ENCODE results near the gene SUMF1. TPM values are rescaled to one million over a fixed set of nuclear protein-coding genes. Genes with fewer than 3 reads are reported as not detected.

SUMF1 gene
- polyA plus RNA-seq, 3 donors: 25.7 to 80.4 (median 74.2) TPM

GRCh38 chr3:4448187-4448586 is 18.9 kb downstream of the SUMF1 start:
- no peaks in the 10 kb centered on the region for H3K9me3 ChIP-seq (replicated peaks in 1 of 2; ENCODE audit: control insufficient read depth in 1 of 2, insufficient read depth in 1 of 2, low read length in 2 of 2)
- H3K4me1 ChIP-seq (ENCODE audit: control insufficient read depth in 1 of 2, insufficient read depth in 2 of 2, low read length in 2 of 2): peaks cover 6 to 10% of the 10 kb centered on the region in 2 donors
- no peak overlapping the region for H3K4me3 Mint-ChIP-seq
- H3K27ac ChIP-seq (ENCODE audit: low read depth in 1 of 2, low read length in 2 of 2): no peak overlapping the region
- TF ChIP-seq CTCF (IDR thresholded peaks at IDR 0.05): no peak
- no peaks in the 10 kb centered on the region for H4K20me1 ChIP-seq (ENCODE audit: insufficient read depth, low read length)
- no peak overlapping the region for H2AFZ ChIP-seq (ENCODE audit: insufficient read depth, low read depth, low read length, poor library complexity, severe bottlenecking)
- H3K36me3 Mint-ChIP-seq: peaks cover 74 to 77% of the 10 kb centered on the region in 2 donors
- no peak overlapping the region for H3K9ac ChIP-seq (ENCODE audit: insufficient read depth, low read length, poor library complexity, severe bottlenecking)
- H3K4me3 ChIP-seq (replicated peaks in 1 of 3; ENCODE audit: low read depth in 2 of 3, low read length in 3 of 3): no peak overlapping the region
- peak overlapping the region in 1 of 7 donors; percentile 61 for H3K27ac Mint-ChIP-seq
- no peaks in the 10 kb centered on the region for H3K27me3 ChIP-seq (ENCODE audit: control insufficient read depth in 2 of 2, insufficient read depth in 2 of 2, low read length in 2 of 2)
- WGBS (ENCODE audit: insufficient coverage): 100% methylated on average over 2 of the region's 6 CpGs
- no peak overlapping the region for H3K4me2 ChIP-seq (replicated peaks; ENCODE audit: extremely low read depth, low read length, poor library complexity, severe bottlenecking)
- H3K27me3 Mint-ChIP-seq (ENCODE audit: low read depth in 3 of 3): no peaks in the 10 kb centered on the region
- H3K79me2 ChIP-seq (ENCODE audit: insufficient read depth, low read length): peaks cover 13% of the 10 kb centered on the region
- intact Hi-C loops (cut with micrococcal nuclease): no loop called here
- H3K4me1 Mint-ChIP-seq: peaks cover 14% of the 10 kb centered on the region
- no peak for DNase-seq
- peaks cover 59 to 85% of the 10 kb centered on the region in 2 donors for H3K36me3 ChIP-seq (replicated peaks in 1 of 2; ENCODE audit: control insufficient read depth in 1 of 2, insufficient read depth in 2 of 2, low read length in 2 of 2)
- H3K9me3 Mint-ChIP-seq: peaks cover 0 to 1% (median 0%) of the 10 kb centered on the region in 7 donors

GRCh38 chr3:4447295-4447999 is 19.6 kb downstream of the SUMF1 start:
- Histone ChIP-seq H3K9me3 (replicated peaks in 1 of 2; ENCODE audit: control insufficient read depth in 1 of 2, insufficient read depth in 1 of 2, low read length in 2 of 2) (no peaks in the 10 kb centered on the region), H4K20me1 (ENCODE audit: insufficient read depth, low read length) (no peaks in the 10 kb centered on the region), H3K4me2 (replicated peaks; ENCODE audit: extremely low read depth, low read length, poor library complexity, severe bottlenecking) (no peak overlapping the region), H3K79me2 (ENCODE audit: insufficient read depth, low read length) (peaks cover 7% of the 10 kb centered on the region), H3K27me3 (ENCODE audit: control insufficient read depth in 2 of 2, insufficient read depth in 2 of 2, low read length in 2 of 2) (no peaks in the 10 kb centered on the region), H3K27ac (ENCODE audit: low read depth in 1 of 2, low read length in 2 of 2) (no peak overlapping the region), H3K4me3 (replicated peaks in 1 of 3; ENCODE audit: low read depth in 2 of 3, low read length in 3 of 3) (no peak overlapping the region), H3K9ac (ENCODE audit: insufficient read depth, low read length, poor library complexity, severe bottlenecking) (no peak overlapping the region), H3K4me1 (ENCODE audit: control insufficient read depth in 1 of 2, insufficient read depth in 2 of 2, low read length in 2 of 2) (peaks cover 6 to 10% of the 10 kb centered on the region in 2 donors), H2AFZ (ENCODE audit: insufficient read depth, low read depth, low read length, poor library complexity, severe bottlenecking) (no peak overlapping the region), H3K36me3 (replicated peaks in 1 of 2; ENCODE audit: control insufficient read depth in 1 of 2, insufficient read depth in 2 of 2, low read length in 2 of 2) (peaks cover 65 to 86% of the 10 kb centered on the region in 2 donors)
- Mint-ChIP-seq H3K9me3 (peaks cover 0 to 1% (median 0%) of the 10 kb centered on the region in 7 donors), H3K4me1 (peaks cover 13% of the 10 kb centered on the region), H3K27ac (peak overlapping the region in 2 of 7 donors; percentile 58 to 71), H3K4me3 (no peak overlapping the region), H3K36me3 (peaks cover 74 to 79% of the 10 kb centered on the region in 2 donors), H3K27me3 (ENCODE audit: low read depth in 3 of 3) (no peaks in the 10 kb centered on the region)
- intact Hi-C loops (cut with micrococcal nuclease): no loop called here
- WGBS (ENCODE audit: insufficient coverage): 80% methylated on average over 1 of the region's 3 CpGs
- no peak for TF ChIP-seq CTCF (IDR thresholded peaks at IDR 0.05)
- no peak for DNase-seq
